ENCODE measurements around the gene GAS2L3. TPM values are rescaled to one million over a fixed set of nuclear protein-coding genes. Genes with fewer than 3 reads are reported as not detected.
"Not testable (repeated sequence)": the region's sequence is repeated elsewhere in the genome, so short reads cannot be mapped to it uniquely, and the experiment has no call there.

The GAS2L3 gene
- total RNA-seq, result 2.7 TPM
- long read RNA-seq, result 0 reads

- intact Hi-C loops (cut with DNase I), result no loop called here
- ATAC-seq, result peak; percentile 99
- peak; percentile 95 for DNase-seq (ENCODE audit: missing footprints)
Observed at GRCh38 chr12:100573292-100574186, at the start of gene GAS2L3. Gene GAS2L3, plus strand, starts transcription at chr12:100573684. Its CDS starts 21,221 bp downstream, at chr12:100594905.

- DNase-seq (ENCODE audit: missing footprints) (no peak), ATAC-seq (no peak)
- intact Hi-C loops (cut with DNase I), result no loop called here
Observed at GRCh38 chr12:100528034-100528433, 45.5 kb upstream of the GAS2L3 start.

GRCh38 chr12:100528471-100529127, 44.9 kb upstream of the GAS2L3 start:
- DNase-seq (ENCODE audit: missing footprints) (no peak), ATAC-seq (no peak)
- intact Hi-C loops (cut with DNase I), result no loop called here

GRCh38 chr12:100529756-100530350, 43.6 kb upstream of the GAS2L3 start:
- intact Hi-C loops (cut with DNase I), result no loop called here
- no peak for DNase-seq (ENCODE audit: missing footprints)
- no peak for ATAC-seq

- ATAC-seq (no peak), DNase-seq (ENCODE audit: missing footprints) (no peak)
- intact Hi-C loops (cut with DNase I), result no loop called here
Observed at GRCh38 chr12:100533376-100533775, 40.1 kb upstream of the GAS2L3 start.

- intact Hi-C loops (cut with DNase I), result no loop called here
Observed at GRCh38 chr12:100534625-100535227, 38.8 kb upstream of the GAS2L3 start.

GRCh38 chr12:100539202-100539601, 34.3 kb upstream of the GAS2L3 start:
- no peak for ATAC-seq
- intact Hi-C loops (cut with DNase I), result no loop called here
- no peak for DNase-seq (ENCODE audit: missing footprints)

More at GRCh38 chr12:100534625-100535227, 38.8 kb upstream of the GAS2L3 start:
- ATAC-seq (no peak), DNase-seq (ENCODE audit: missing footprints) (no peak)

- intact Hi-C loops (cut with DNase I), result no loop called here
- DNase-seq (ENCODE audit: missing footprints) (no peak), ATAC-seq (no peak)
Observed at GRCh38 chr12:100544165-100544564, 29.3 kb upstream of the GAS2L3 start.

- ATAC-seq (no peak), DNase-seq (ENCODE audit: missing footprints) (no peak)
- intact Hi-C loops (cut with DNase I), result no loop called here
Observed at GRCh38 chr12:100545092-100545491, 28.4 kb upstream of the GAS2L3 start.

- no peak for ATAC-seq
- intact Hi-C loops (cut with DNase I), result loop anchor here (2.0 to 5.0 kb wide), 2 partner anchors 205 to 322 kb away; no protein-coding TSS in a partner anchor
Observed at GRCh38 chr12:100553936-100554335, 19.5 kb upstream of the GAS2L3 start.

GRCh38 chr12:100554608-100555077, 18.8 kb upstream of the GAS2L3 start:
- DNase-seq (ENCODE audit: missing footprints) (no peak), ATAC-seq (peak; percentile 73)
- intact Hi-C loops (cut with DNase I), result loop anchor here (2.0 to 5.0 kb wide), 2 partner anchors 206 to 322 kb away; no protein-coding TSS in a partner anchor

More at GRCh38 chr12:100553936-100554335, 19.5 kb upstream of the GAS2L3 start:
- no peak for DNase-seq (ENCODE audit: missing footprints)

- ATAC-seq, result peak; percentile 93
- intact Hi-C loops (cut with DNase I), result loop anchor here (2.0 kb wide), 1 partner anchor 207 kb away; no protein-coding TSS in a partner anchor
- no peak for DNase-seq (ENCODE audit: missing footprints)
Observed at GRCh38 chr12:100555722-100556121, 17.8 kb upstream of the GAS2L3 start.

- ATAC-seq (no peak), DNase-seq (ENCODE audit: missing footprints) (no peak)
- intact Hi-C loops (cut with DNase I), result no loop called here
Observed at GRCh38 chr12:100557357-100557756, 16.1 kb upstream of the GAS2L3 start.

- ATAC-seq; DNase-seq (ENCODE audit: missing footprints); intact Hi-C loops (cut with DNase I): not testable (repeated sequence)
Observed at GRCh38 chr12:100559261-100559660, 14.2 kb upstream of the GAS2L3 start.

- intact Hi-C loops (cut with DNase I), result no loop called here
- DNase-seq (ENCODE audit: missing footprints), result no peak
- peak; percentile 64 for ATAC-seq
Observed at GRCh38 chr12:100564090-100564489, 9.4 kb upstream of the GAS2L3 start.

- no peak for ATAC-seq
- DNase-seq (ENCODE audit: missing footprints), result no peak
- intact Hi-C loops (cut with DNase I), result no loop called here
Observed at GRCh38 chr12:100564905-100565467, 8.5 kb upstream of the GAS2L3 start.

GRCh38 chr12:100565987-100566545, 7.4 kb upstream of the GAS2L3 start:
- DNase-seq (ENCODE audit: missing footprints), result no peak
- peak; percentile 55 for ATAC-seq
- intact Hi-C loops (cut with DNase I), result no loop called here

All from Right ventricle myocardium inferior (tissue), 1 donor.